ENCODE data around the gene KLHL29. TPM values are rescaled to one million over a fixed set of nuclear protein-coding genes. Genes with fewer than 3 reads are reported as not detected.

KLHL29 gene
- total RNA-seq, 2 experiments from 2014 or later = 0.10 to 0.33 TPM

- Mint-ChIP-seq H3K27me3 (no peaks in the 10 kb centered on the region), H3K4me1 (no peaks in the 10 kb centered on the region), H3K27ac (no peak overlapping the region), H3K9me3 (peaks cover 6% of the 10 kb centered on the region), H3K4me3 (no peak overlapping the region), H3K36me3 (ENCODE audit: low read depth) (no peaks in the 10 kb centered on the region)
- ChIA-PET POLR2A (no interaction called here), CTCF (interaction anchor here (0.7 to 1.5 kb wide), 3 partner anchors 11 to 19 kb away, joined by 3 to 5 read pairs (median 4); no protein-coding TSS in a partner anchor)
- peak; percentile 26 for DNase-seq
These were observed 239.4 kb downstream of the KLHL29 start for GRCh38 chr2:23624378-23624777.

GRCh38 chr2:23624915-23625314 is 239.9 kb downstream of the KLHL29 start:
- ChIA-PET POLR2A (no interaction called here), CTCF (interaction anchor here (0.7 to 1.5 kb wide), 2 partner anchors 11 to 20 kb away, joined by 3 to 4 read pairs; no protein-coding TSS in a partner anchor)
- Mint-ChIP-seq H3K36me3 (ENCODE audit: low read depth) (no peaks in the 10 kb centered on the region), H3K4me3 (no peak overlapping the region), H3K4me1 (no peaks in the 10 kb centered on the region), H3K27ac (no peak overlapping the region), H3K27me3 (no peaks in the 10 kb centered on the region), H3K9me3 (peaks cover 6% of the 10 kb centered on the region)
- DNase-seq = no peak

GRCh38 chr2:23625726-23626125 is 240.7 kb downstream of the KLHL29 start:
- ChIA-PET POLR2A (no interaction called here), CTCF (no interaction called here)
- Mint-ChIP-seq H3K9me3 (peaks cover 6% of the 10 kb centered on the region), H3K4me3 (no peak overlapping the region), H3K36me3 (ENCODE audit: low read depth) (no peaks in the 10 kb centered on the region), H3K27ac (no peak overlapping the region), H3K4me1 (no peaks in the 10 kb centered on the region), H3K27me3 (no peaks in the 10 kb centered on the region)
- DNase-seq = no peak

GRCh38 chr2:23626701-23627230 is 241.8 kb downstream of the KLHL29 start:
- ChIA-PET POLR2A (no interaction called here), CTCF (no interaction called here)
- no peak for DNase-seq
- H3K36me3 Mint-ChIP-seq (ENCODE audit: low read depth) = no peaks in the 10 kb centered on the region
- H3K9me3 Mint-ChIP-seq = peaks cover 6% of the 10 kb centered on the region
- no peak overlapping the region for H3K27ac Mint-ChIP-seq
- no peak overlapping the region for H3K4me3 Mint-ChIP-seq
- no peaks in the 10 kb centered on the region for H3K4me1 Mint-ChIP-seq
- H3K27me3 Mint-ChIP-seq = no peaks in the 10 kb centered on the region

GRCh38 chr2:23627236-23628009 is 242.4 kb downstream of the KLHL29 start:
- Mint-ChIP-seq H3K4me1 (no peaks in the 10 kb centered on the region), H3K4me3 (no peak overlapping the region), H3K27ac (no peak overlapping the region), H3K9me3 (peaks cover 6% of the 10 kb centered on the region), H3K27me3 (no peaks in the 10 kb centered on the region), H3K36me3 (ENCODE audit: low read depth) (no peaks in the 10 kb centered on the region)
- CTCF ChIA-PET = no interaction called here
- POLR2A ChIA-PET = no interaction called here
- no peak for DNase-seq

GRCh38 chr2:23628926-23629771 is 244.2 kb downstream of the KLHL29 start:
- Mint-ChIP-seq H3K4me3 (no peak overlapping the region), H3K4me1 (no peaks in the 10 kb centered on the region), H3K9me3 (peaks cover 4% of the 10 kb centered on the region), H3K36me3 (ENCODE audit: low read depth) (no peaks in the 10 kb centered on the region), H3K27me3 (no peaks in the 10 kb centered on the region), H3K27ac (no peak overlapping the region)
- no peak for DNase-seq
- ChIA-PET POLR2A (no interaction called here), CTCF (no interaction called here)

GRCh38 chr2:23629772-23630480 is 244.9 kb downstream of the KLHL29 start:
- H3K27ac Mint-ChIP-seq = no peak overlapping the region
- H3K4me3 Mint-ChIP-seq = no peak overlapping the region
- H3K36me3 Mint-ChIP-seq (ENCODE audit: low read depth) = no peaks in the 10 kb centered on the region
- ChIA-PET CTCF (no interaction called here), POLR2A (no interaction called here)
- no peak for DNase-seq
- no peaks in the 10 kb centered on the region for H3K9me3 Mint-ChIP-seq
- H3K27me3 Mint-ChIP-seq = no peaks in the 10 kb centered on the region
- H3K4me1 Mint-ChIP-seq = no peaks in the 10 kb centered on the region

- Mint-ChIP-seq H3K36me3 (ENCODE audit: low read depth) (no peaks in the 10 kb centered on the region), H3K27me3 (no peaks in the 10 kb centered on the region), H3K4me1 (no peaks in the 10 kb centered on the region), H3K9me3 (no peaks in the 10 kb centered on the region), H3K4me3 (no peak overlapping the region), H3K27ac (no peak overlapping the region)
- no peak for DNase-seq
- ChIA-PET POLR2A (no interaction called here), CTCF (no interaction called here)
These were observed 246.0 kb downstream of the KLHL29 start for GRCh38 chr2:23630961-23631360.

GRCh38 chr2:23631389-23631788 is 246.4 kb downstream of the KLHL29 start:
- Mint-ChIP-seq H3K4me1 (no peaks in the 10 kb centered on the region), H3K27ac (no peak overlapping the region), H3K4me3 (no peak overlapping the region), H3K36me3 (ENCODE audit: low read depth) (no peaks in the 10 kb centered on the region), H3K27me3 (no peaks in the 10 kb centered on the region), H3K9me3 (no peaks in the 10 kb centered on the region)
- CTCF ChIA-PET = no interaction called here
- DNase-seq = no peak
- POLR2A ChIA-PET = no interaction called here

- Mint-ChIP-seq H3K4me1 (no peaks in the 10 kb centered on the region), H3K27ac (no peak overlapping the region), H3K27me3 (peaks cover 1% of the 10 kb centered on the region), H3K4me3 (no peak overlapping the region), H3K9me3 (no peaks in the 10 kb centered on the region), H3K36me3 (ENCODE audit: low read depth) (no peaks in the 10 kb centered on the region)
- no peak for DNase-seq
- CTCF ChIA-PET = no interaction called here
- POLR2A ChIA-PET = no interaction called here
These were observed 247.4 kb downstream of the KLHL29 start for GRCh38 chr2:23632386-23632785.

- Mint-ChIP-seq H3K4me3 (no peak overlapping the region), H3K9me3 (no peaks in the 10 kb centered on the region), H3K4me1 (no peaks in the 10 kb centered on the region), H3K36me3 (ENCODE audit: low read depth) (no peaks in the 10 kb centered on the region), H3K27ac (no peak overlapping the region), H3K27me3 (peaks cover 1% of the 10 kb centered on the region)
- POLR2A ChIA-PET = no interaction called here
- no peak for DNase-seq
- CTCF ChIA-PET = no interaction called here
These were observed 247.9 kb downstream of the KLHL29 start for GRCh38 chr2:23632831-23633395.

- Mint-ChIP-seq H3K4me3 (no peak overlapping the region), H3K36me3 (ENCODE audit: low read depth) (no peaks in the 10 kb centered on the region), H3K4me1 (no peaks in the 10 kb centered on the region), H3K27me3 (peaks cover 1% of the 10 kb centered on the region), H3K27ac (no peak overlapping the region), H3K9me3 (no peaks in the 10 kb centered on the region)
- no peak for DNase-seq
- ChIA-PET CTCF (no interaction called here), POLR2A (no interaction called here)
These were observed 249.0 kb downstream of the KLHL29 start for GRCh38 chr2:23633966-23634365.
